ENCODE results near the gene GPS1.

Gene GPS1

GRCh38 chr17:82028246-82028645, 23.5 kb upstream of the GPS1 start:
- Histone ChIP-seq H3K9me3 (ENCODE audit: insufficient read depth, low read depth, low read length) (no peaks in the 10 kb centered on the region), H3K4me2 (ENCODE audit: low read depth, low read length, poor library complexity, severe bottlenecking) (no peak overlapping the region), H3K79me2 (ENCODE audit: insufficient read depth, low read length) (peaks cover 9% of the 10 kb centered on the region; the same call in 1 of the 2 replicates), H3F3A (ENCODE audit: low read depth) (no peaks in the 10 kb centered on the region), H4K20me1 (ENCODE audit: insufficient read depth, low read length, poor library complexity, severe bottlenecking) (no peaks in the 10 kb centered on the region), H3K4me3 (ENCODE audit: low read length, poor library complexity, severe bottlenecking) (no peak overlapping the region), H3K36me3 (ENCODE audit: insufficient read depth, low read length) (no peaks in the 10 kb centered on the region), H3K27me3 (ENCODE audit: insufficient read depth, low read length, poor library complexity, severe bottlenecking) (no peaks in the 10 kb centered on the region), H2AFZ (ENCODE audit: low read length) (no peak overlapping the region), H3K9ac (ENCODE audit: low read depth, low read length, poor library complexity, severe bottlenecking) (no peak overlapping the region), H3K9me2 (replicated peaks; ENCODE audit: low read depth, low read length) (no peaks in the 10 kb centered on the region), H3K4me1 (ENCODE audit: insufficient read depth, low read length, poor library complexity, severe bottlenecking) (peaks cover 23% of the 10 kb centered on the region)
- no peak for TF ChIP-seq EZH2phosphoT487 (IDR thresholded peaks at IDR 0.05; ENCODE audit: borderline replicate concordance)
- TF ChIP-seq, protein P1, sequence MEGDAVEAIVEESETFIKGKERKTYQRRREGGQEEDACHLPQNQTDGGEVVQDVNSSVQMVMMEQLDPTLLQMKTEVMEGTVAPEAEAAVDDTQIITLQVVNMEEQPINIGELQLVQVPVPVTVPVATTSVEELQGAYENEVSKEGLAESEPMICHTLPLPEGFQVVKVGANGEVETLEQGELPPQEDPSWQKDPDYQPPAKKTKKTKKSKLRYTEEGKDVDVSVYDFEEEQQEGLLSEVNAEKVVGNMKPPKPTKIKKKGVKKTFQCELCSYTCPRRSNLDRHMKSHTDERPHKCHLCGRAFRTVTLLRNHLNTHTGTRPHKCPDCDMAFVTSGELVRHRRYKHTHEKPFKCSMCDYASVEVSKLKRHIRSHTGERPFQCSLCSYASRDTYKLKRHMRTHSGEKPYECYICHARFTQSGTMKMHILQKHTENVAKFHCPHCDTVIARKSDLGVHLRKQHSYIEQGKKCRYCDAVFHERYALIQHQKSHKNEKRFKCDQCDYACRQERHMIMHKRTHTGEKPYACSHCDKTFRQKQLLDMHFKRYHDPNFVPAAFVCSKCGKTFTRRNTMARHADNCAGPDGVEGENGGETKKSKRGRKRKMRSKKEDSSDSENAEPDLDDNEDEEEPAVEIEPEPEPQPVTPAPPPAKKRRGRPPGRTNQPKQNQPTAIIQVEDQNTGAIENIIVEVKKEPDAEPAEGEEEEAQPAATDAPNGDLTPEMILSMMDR (conservative IDR thresholded peaks at IDR 0.05; ENCODE audit: low read length), result no peak

GRCh38 chr17:82028966-82029365, 22.7 kb upstream of the GPS1 start:
- no peaks in the 10 kb centered on the region for H3K9me3 ChIP-seq (ENCODE audit: insufficient read depth, low read depth, low read length)
- no peaks in the 10 kb centered on the region for H3F3A ChIP-seq (ENCODE audit: low read depth)
- no peaks in the 10 kb centered on the region for H3K27me3 ChIP-seq (ENCODE audit: insufficient read depth, low read length, poor library complexity, severe bottlenecking)
- H3K4me3 ChIP-seq (ENCODE audit: low read length, poor library complexity, severe bottlenecking), result no peak overlapping the region
- H3K4me2 ChIP-seq (ENCODE audit: low read depth, low read length, poor library complexity, severe bottlenecking), result no peak overlapping the region
- no peak overlapping the region for H3K9ac ChIP-seq (ENCODE audit: low read depth, low read length, poor library complexity, severe bottlenecking)
- peaks cover 8% of the 10 kb centered on the region; the same call in 1 of the 2 replicates for H3K79me2 ChIP-seq (ENCODE audit: insufficient read depth, low read length)
- H3K9me2 ChIP-seq (replicated peaks; ENCODE audit: low read depth, low read length), result no peaks in the 10 kb centered on the region
- no peaks in the 10 kb centered on the region for H4K20me1 ChIP-seq (ENCODE audit: insufficient read depth, low read length, poor library complexity, severe bottlenecking)
- H3K4me1 ChIP-seq (ENCODE audit: insufficient read depth, low read length, poor library complexity, severe bottlenecking), result peaks cover 21% of the 10 kb centered on the region
- H3K36me3 ChIP-seq (ENCODE audit: insufficient read depth, low read length), result no peaks in the 10 kb centered on the region
- no peak overlapping the region for H2AFZ ChIP-seq (ENCODE audit: low read length)
- TF ChIP-seq, protein P1 (conservative IDR thresholded peaks at IDR 0.05; ENCODE audit: low read length), result no peak
- TF ChIP-seq EZH2phosphoT487 (IDR thresholded peaks at IDR 0.05; ENCODE audit: borderline replicate concordance), result no peak

DNA sequence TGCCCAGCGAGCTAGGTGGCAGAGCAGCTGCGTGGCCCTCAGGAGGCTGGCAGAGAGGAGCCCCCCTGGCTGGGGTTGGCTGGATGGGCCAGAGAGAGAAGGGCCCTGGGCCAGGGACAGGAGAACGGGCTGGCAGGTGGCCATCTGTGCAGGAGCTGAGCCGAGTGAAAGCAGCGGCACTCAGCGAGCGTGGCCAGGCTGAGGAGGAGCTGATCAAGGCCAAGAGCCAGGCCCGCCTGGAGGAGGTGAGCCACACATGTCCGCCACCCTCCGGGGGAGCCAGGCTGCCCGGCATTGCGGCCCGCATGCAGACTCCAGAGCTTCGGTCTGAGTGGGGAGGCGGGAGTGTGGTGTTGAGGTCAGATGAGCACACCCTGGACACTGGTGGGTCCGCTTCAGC, 22.3 kb upstream of the GPS1 start:
- TF ChIP-seq EZH2phosphoT487 (IDR thresholded peaks at IDR 0.05; ENCODE audit: borderline replicate concordance), result no peak
- TF ChIP-seq, protein P1 (conservative IDR thresholded peaks at IDR 0.05; ENCODE audit: low read length), result no peak
- Histone ChIP-seq H2AFZ (ENCODE audit: low read length) (no peak overlapping the region), H3K27me3 (ENCODE audit: insufficient read depth, low read length, poor library complexity, severe bottlenecking) (no peaks in the 10 kb centered on the region), H3K4me2 (ENCODE audit: low read depth, low read length, poor library complexity, severe bottlenecking) (no peak overlapping the region), H4K20me1 (ENCODE audit: insufficient read depth, low read length, poor library complexity, severe bottlenecking) (no peaks in the 10 kb centered on the region), H3K9me2 (replicated peaks; ENCODE audit: low read depth, low read length) (no peaks in the 10 kb centered on the region), H3K79me2 (ENCODE audit: insufficient read depth, low read length) (peaks cover 4% of the 10 kb centered on the region; the same call in 1 of the 2 replicates), H3K9me3 (ENCODE audit: insufficient read depth, low read depth, low read length) (no peaks in the 10 kb centered on the region), H3K4me1 (ENCODE audit: insufficient read depth, low read length, poor library complexity, severe bottlenecking) (peaks cover 17% of the 10 kb centered on the region), H3F3A (ENCODE audit: low read depth) (no peaks in the 10 kb centered on the region), H3K9ac (ENCODE audit: low read depth, low read length, poor library complexity, severe bottlenecking) (no peak overlapping the region), H3K4me3 (ENCODE audit: low read length, poor library complexity, severe bottlenecking) (no peak overlapping the region), H3K36me3 (ENCODE audit: insufficient read depth, low read length) (no peaks in the 10 kb centered on the region)
